HL-60 (cell line): ENCODE results near the gene NTMT2.

Experiments
- CTCF ChIP-seq: IDR thresholded peaks from one replicate; pipeline ENCODE4 v1.5.1; 2011; ENCODE audit warnings: low read length, control low read depth, inconsistent platforms; ENCODE audit not compliant: insufficient read depth
- POLR2AphosphoS5 ChIP-seq: IDR thresholded peaks from 2 replicates; pipeline ENCODE4 v1.6.1; 2012; ENCODE audit warnings: low read depth
- REST ChIP-seq: IDR thresholded peaks from 2 replicates; pipeline ENCODE4 v1.6.1; 2012; ENCODE audit warnings: low read depth; ENCODE audit not compliant: insufficient replicate concordance
- SPI1 ChIP-seq: IDR thresholded peaks from 2 replicates; pipeline ENCODE4 v1.6.1; 2012; ENCODE audit warnings: low read depth, mild to moderate bottlenecking, borderline replicate concordance

DNA sequence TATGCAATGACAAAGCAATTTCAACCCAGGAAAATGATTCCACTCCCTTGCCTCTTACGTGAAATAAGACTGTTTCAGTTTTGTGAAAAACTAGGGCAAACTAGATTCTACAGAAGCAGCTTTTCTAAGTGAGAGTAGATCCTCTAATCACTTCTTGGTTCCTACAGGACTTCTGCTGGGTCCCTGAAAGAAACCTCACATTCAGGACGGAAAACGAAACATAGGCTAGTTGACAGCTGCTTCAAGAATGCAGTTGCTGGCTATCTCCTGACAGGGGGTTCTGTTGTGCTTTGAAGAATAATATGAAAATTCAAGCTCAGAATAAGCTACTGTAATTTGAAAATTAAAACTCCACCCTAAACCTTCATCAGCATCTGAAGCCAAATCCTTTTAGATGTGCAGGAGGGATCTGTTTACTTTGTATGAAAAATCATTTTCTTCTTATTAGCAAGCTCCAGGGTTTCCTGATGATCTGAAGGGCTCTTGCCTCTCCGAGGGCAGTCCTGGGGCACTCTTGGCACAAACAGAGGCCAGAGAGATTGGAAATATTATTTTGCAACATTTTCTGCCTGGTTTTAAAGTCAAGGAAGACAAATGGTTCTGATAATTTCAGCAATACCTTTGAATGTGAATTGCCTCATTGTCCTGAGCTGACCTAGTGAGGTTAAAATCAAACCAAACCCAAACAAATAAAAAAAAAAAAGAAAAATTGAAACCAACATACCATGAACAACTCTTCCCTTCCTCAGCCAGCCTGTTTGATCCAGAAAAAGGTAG is 55.0 kb downstream of the NTMT2 start:
- no peak for TF ChIP-seq POLR2AphosphoS5
- TF ChIP-seq CTCF: no peak
- TF ChIP-seq REST: no peak
- no peak for TF ChIP-seq SPI1
